HG02840 (cell line): ENCODE data around the gene CHAD.

ENCODE experiments used
- ATAC-seq: cut with Tn5 transposase; IDR thresholded peaks from one replicate; pipeline ENCODE4 v1.9.1; 2021; ENCODE audit warnings: mild to moderate bottlenecking, moderate library complexity, moderate number of reproducible peaks; ENCODE audit not compliant: unreplicated experiment, low FRiP score

Gene CHAD

GRCh38 chr17:50495217-50495823, 26.6 kb upstream of the CHAD start:
- no peak for ATAC-seq

GRCh38 chr17:50493744-50494143, 25.1 kb upstream of the CHAD start:
- ATAC-seq = no peak

GRCh38 chr17:50492214-50492613, 23.5 kb upstream of the CHAD start:
- ATAC-seq = no peak

GRCh38 chr17:50491505-50491904, 22.8 kb upstream of the CHAD start:
- ATAC-seq = no peak

- ATAC-seq = no peak
Measured at GRCh38 chr17:50488880-50489279, 20.2 kb upstream of the CHAD start.

GRCh38 chr17:50487213-50488096, 18.8 kb upstream of the CHAD start:
- no peak for ATAC-seq

- no peak for ATAC-seq
Measured at GRCh38 chr17:50484386-50485155, 15.9 kb upstream of the CHAD start.

- ATAC-seq = no peak
Measured at GRCh38 chr17:50483266-50483665, 14.6 kb upstream of the CHAD start.

- no peak for ATAC-seq
Measured at GRCh38 chr17:50482516-50482915, 13.8 kb upstream of the CHAD start.

GRCh38 chr17:50482110-50482509, 13.4 kb upstream of the CHAD start:
- ATAC-seq = no peak

- ATAC-seq = no peak
Measured at GRCh38 chr17:50481648-50482047, 13.0 kb upstream of the CHAD start.

GRCh38 chr17:50480854-50481490, 12.3 kb upstream of the CHAD start:
- no peak for ATAC-seq

GRCh38 chr17:50480142-50480764, 11.6 kb upstream of the CHAD start:
- no peak for ATAC-seq

GRCh38 chr17:50479522-50480141, 11.0 kb upstream of the CHAD start:
- no peak for ATAC-seq

GRCh38 chr17:50478391-50479381, 10.0 kb upstream of the CHAD start, which contains the start of gene RSAD1:
TSS of gene RSAD1 (plus strand) at chr17:50478860. CDS start at chr17:50478885, 25 bp downstream.
- ATAC-seq = peak; percentile 78

- ATAC-seq = no peak
Measured at GRCh38 chr17:50477976-50478375, 9.3 kb upstream of the CHAD start.

GRCh38 chr17:50476545-50477315, 8.1 kb upstream of the CHAD start:
- no peak for ATAC-seq
